Heart left ventricle (tissue), 16 donors: ENCODE measurements around the gene C2CD5. TPM values are rescaled to one million over a fixed set of nuclear protein-coding genes. Genes with fewer than 3 reads are reported as not detected.

ENCODE experiments used
- ATAC-seq, 4 donors: fragments of 200-7000 bp; cut with Tn5 transposase; one replicate each; pipeline ENCODE4 v1.9.1; 2020 to 2022; ENCODE audit warnings: moderate library complexity in 4 of 4, mild to moderate bottlenecking in 3 of 4, moderate number of reproducible peaks in 1 of 4
- DNase-seq, 5 donors: peaks; one replicate each; pipeline ENCODE4 v3.0.0-alpha.2; 2020
- H3K27ac ChIP-seq, 12 donors: fragments of 200-600 bp; sonication (generic) in 4 of 12; one replicate each; pipeline versions ENCODE4 v1.5.0 to v1.8.0; 2016 to 2022; ENCODE audit warnings: mild to moderate bottlenecking in 2 of 12
- H3K27me3 ChIP-seq, 9 donors: fragments of 200-600 bp; sonication (generic) in 2 of 9; one replicate each; pipeline versions ENCODE4 v1.5.1 to v1.8.0; 2016 to 2022; ENCODE audit warnings: mild to moderate bottlenecking in 3 of 9
- H3K36me3 ChIP-seq, 9 donors: fragments of 200-600 bp; sonication (generic) in 2 of 9; one replicate each; pipeline versions ENCODE4 v1.5.0 to v1.8.0; 2018 to 2022; ENCODE audit warnings: mild to moderate bottlenecking in 2 of 9
- H3K4me1 ChIP-seq, 12 donors: fragments of 200-600 bp; sonication (generic) in 4 of 12; one replicate each; pipeline versions ENCODE4 v1.5.0 to v1.8.0; 2016 to 2022; ENCODE audit warnings: mild to moderate bottlenecking in 3 of 12
- H3K4me3 ChIP-seq, 12 donors: fragments of 200-600 bp; sonication (generic) in 4 of 12; one replicate each; pipeline versions ENCODE4 v1.5.0 to v1.8.0; 2017 to 2022; ENCODE audit warnings: mild to moderate bottlenecking in 9 of 12, moderate library complexity in 4 of 12
- H3K9me3 ChIP-seq, 12 donors: fragments of 200-600 bp; sonication (generic) in 4 of 12; one replicate each; pipeline versions ENCODE4 v1.5.0 to v1.8.0; 2016 to 2022; ENCODE audit warnings: mild to moderate bottlenecking in 1 of 12
- POLR2A ChIP-seq, 2 donors: fragments of 450-650 bp; IDR thresholded peaks; one replicate each; pipeline ENCODE4 v1.6.1; 2017; ENCODE audit warnings: antibody characterized with exemption in 2 of 2, mild to moderate bottlenecking in 2 of 2, moderate library complexity in 2 of 2
- WGBS, 4 donors: extraction: QIAGEN DNeasy Blood & Tissue Kit in 2 of 4; methylation state at CpG; one replicate each; pipeline versions ENCODE4 v1.1.5 to v1.1.7; 2013 to 2018; 5-methylcytosine and 5-hydroxymethylcytosine counted together
- intact Hi-C, 10 donors: fragments of 100-400 bp; cut with DNase I; formaldehyde crosslinking; loops; one replicate each; pipeline versions ENCODE4 v1.11.1 to v1.14.2; 2022
- polyA plus RNA-seq, 2 donors: library from polyadenylated mRNA; stranded (reverse); fragments of 200-250 nt; gene quantifications; one replicate each; pipeline ENCODE4 v1.2.3, GENCODE V29; 2013
- total RNA-seq, 9 donors: library from RNA; depleted of rRNA in 2 of 9; stranded (reverse); fragments of >200 nt in 2 of 9; fragmentation: NEBNext Ultra II Directional in 3 of 9; extraction: Animal tissue kit (Norgen Biotek cat#: 25700) in 3 of 9; gene quantifications; one replicate each; pipeline versions ENCODE4 v1.1.0 to v1.2.4, GENCODE V29; 2016 to 2023
- TF ChIP-seq, protein P1 (sequence below), 12 donors: fragments of 200-600 bp; sonication (generic) in 4 of 12; IDR thresholded peaks; one replicate each; pipeline versions ENCODE4 v1.5.0 to v1.8.0; 2018 to 2022; ENCODE audit warnings: antibody characterized with exemption in 12 of 12, mild to moderate bottlenecking in 5 of 12
- donor health status: ischemic (EF 13 %, LVEDD 7.1; RV severe dilation, severe dysfunction).
- donor health status: healthy with polysubstance abuse.
- donor health status: DM: no; HTN: yes; CAD: no.
- donor health status: DM: no; HTN: no; CAD: no.
- donor health status: ischemic (EF 25% LVEDD 6.9; RV normal size, moderate dysfunction).
- donor health status: ischemic (EF 25% LVEDD 5.7; RV mildly dilated, moderate dysfunction).
- donor health status: healthy.
- donor health status: DM: yes; HTN: yes; CAD: no.
- donor health status: ischemic (EF 35%, LVEDD 5.7; RV mildly dilated, moderate dysfunction).
- donor health status: nonischemic (EF 11% LVEDD 7.7; RV severe dilation, severe dysfunction).
- donor health status: DM: yes; HTN: yes; CAD: no.
- donor health status: PGD.
- donor health status: ischemic (EF 29% LVEDD 5.4; RV normal size, mild dysfunction).
- donor health status: nonischemic (EF 23%, LVEDD 6.1; RV moderate dilation, normal function).

The C2CD5 gene
- total and polyA plus RNA-seq, 11 donors: 6.6 to 28.0 (median 17.3) TPM

DNA sequence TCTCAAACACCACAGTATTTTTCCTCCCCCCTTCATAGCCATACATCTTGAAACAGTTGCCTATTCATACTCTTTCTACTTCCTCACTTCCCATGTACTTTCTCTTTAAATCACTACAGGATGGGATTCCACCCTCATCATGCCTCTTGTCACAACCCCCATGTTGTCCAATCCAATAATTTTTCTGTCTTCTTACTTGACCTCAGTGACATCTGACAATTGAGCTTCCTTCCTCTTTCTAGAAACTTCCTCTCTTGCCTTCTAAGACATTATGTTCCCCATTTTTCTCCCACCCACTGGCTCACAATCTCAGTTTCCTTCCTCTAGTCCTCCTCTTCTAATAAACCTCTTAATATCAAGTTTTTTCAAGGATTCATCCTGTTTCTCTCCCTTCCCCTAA lies 5.3 kb downstream of the C2CD5 start:
- Histone ChIP-seq H3K27ac (peak overlapping the region in 6 of 12 donors; percentile 8 to 86 (median 26)), H3K4me1 (peaks cover 0 to 91% (median 31%) of the 10 kb centered on the region in 12 donors), H3K36me3 (peaks cover 0 to 16% (median 6%) of the 10 kb centered on the region in 9 donors), H3K4me3 (peak overlapping the region in 1 of 12 donors; percentile 21), H3K9me3 (no peaks in the 10 kb centered on the region), H3K27me3 (no peaks in the 10 kb centered on the region)
- TF ChIP-seq, protein P1, sequence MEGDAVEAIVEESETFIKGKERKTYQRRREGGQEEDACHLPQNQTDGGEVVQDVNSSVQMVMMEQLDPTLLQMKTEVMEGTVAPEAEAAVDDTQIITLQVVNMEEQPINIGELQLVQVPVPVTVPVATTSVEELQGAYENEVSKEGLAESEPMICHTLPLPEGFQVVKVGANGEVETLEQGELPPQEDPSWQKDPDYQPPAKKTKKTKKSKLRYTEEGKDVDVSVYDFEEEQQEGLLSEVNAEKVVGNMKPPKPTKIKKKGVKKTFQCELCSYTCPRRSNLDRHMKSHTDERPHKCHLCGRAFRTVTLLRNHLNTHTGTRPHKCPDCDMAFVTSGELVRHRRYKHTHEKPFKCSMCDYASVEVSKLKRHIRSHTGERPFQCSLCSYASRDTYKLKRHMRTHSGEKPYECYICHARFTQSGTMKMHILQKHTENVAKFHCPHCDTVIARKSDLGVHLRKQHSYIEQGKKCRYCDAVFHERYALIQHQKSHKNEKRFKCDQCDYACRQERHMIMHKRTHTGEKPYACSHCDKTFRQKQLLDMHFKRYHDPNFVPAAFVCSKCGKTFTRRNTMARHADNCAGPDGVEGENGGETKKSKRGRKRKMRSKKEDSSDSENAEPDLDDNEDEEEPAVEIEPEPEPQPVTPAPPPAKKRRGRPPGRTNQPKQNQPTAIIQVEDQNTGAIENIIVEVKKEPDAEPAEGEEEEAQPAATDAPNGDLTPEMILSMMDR (IDR thresholded peaks at IDR 0.05): no peak
- TF ChIP-seq POLR2A (IDR thresholded peaks at IDR 0.05): no peak
- ATAC-seq (peak in 3 of 4 donors; percentile 7 to 58 (median 31)), DNase-seq (no peak)
- intact Hi-C loops: no loop called here

- TF ChIP-seq POLR2A (IDR thresholded peaks at IDR 0.05): no peak
- TF ChIP-seq, protein P1 (IDR thresholded peaks at IDR 0.05): no peak
- DNase-seq: no peak
- Histone ChIP-seq H3K4me3 (peak overlapping the region in 1 of 12 donors; percentile 21), H3K9me3 (no peaks in the 10 kb centered on the region), H3K27me3 (no peaks in the 10 kb centered on the region), H3K27ac (peak overlapping the region in 2 of 12 donors; percentile 43 to 86), H3K4me1 (peaks cover 0 to 90% (median 28%) of the 10 kb centered on the region in 12 donors), H3K36me3 (peaks cover 0 to 24% (median 14%) of the 10 kb centered on the region in 9 donors)
- intact Hi-C loops: no loop called here
- no peak for ATAC-seq
- WGBS, 4 donors: 87 to 95% (median 92%) methylated on average over 4 of the region's 4 CpGs
Observed at GRCh38 chr12:22538311-22538710, 6.0 kb downstream of the C2CD5 start.

DNA sequence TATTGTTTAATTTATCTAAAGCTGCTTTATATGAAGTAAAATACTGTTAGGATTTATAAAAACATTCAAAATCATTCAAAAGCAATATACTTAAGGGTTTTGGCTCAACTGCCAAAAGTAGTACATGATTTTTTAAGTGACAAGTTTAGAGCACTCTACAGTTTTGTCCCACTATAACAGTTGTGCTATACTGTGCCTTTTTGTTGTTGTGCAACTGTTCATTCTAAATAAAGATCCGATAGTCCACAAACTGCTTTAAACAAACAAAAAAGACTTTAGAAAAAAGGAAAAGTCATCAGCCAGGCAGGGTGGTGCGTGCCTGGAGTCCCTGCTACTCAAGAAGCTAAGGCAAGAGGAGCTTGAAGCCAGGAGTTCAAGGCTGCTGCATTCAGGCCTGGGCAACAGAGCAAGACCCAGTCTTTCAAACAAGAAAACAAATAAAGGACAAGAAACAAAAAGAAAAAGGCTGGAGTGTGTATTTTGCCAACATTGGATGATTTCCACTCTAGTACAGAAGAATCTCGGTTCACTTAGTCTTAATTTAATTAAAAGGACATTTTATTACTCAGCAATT lies 7.3 kb downstream of the C2CD5 start:
- DNase-seq (no peak), ATAC-seq (no peak)
- intact Hi-C loops: no loop called here
- Histone ChIP-seq H3K27ac (peak overlapping the region in 1 of 12 donors; percentile 86), H3K27me3 (no peaks in the 10 kb centered on the region), H3K4me1 (peaks cover 0 to 78% (median 17%) of the 10 kb centered on the region in 12 donors), H3K36me3 (peaks cover 0 to 36% (median 26%) of the 10 kb centered on the region in 9 donors), H3K9me3 (no peaks in the 10 kb centered on the region), H3K4me3 (no peak overlapping the region)
- WGBS, 4 donors: 79 to 90% (median 82%) methylated on average over 3 of the region's 3 CpGs
- no peak for TF ChIP-seq POLR2A (IDR thresholded peaks at IDR 0.05)
- TF ChIP-seq, protein P1 (IDR thresholded peaks at IDR 0.05): no peak

GRCh38 chr12:22536346-22536945 lies 7.9 kb downstream of the C2CD5 start:
- TF ChIP-seq, protein P1 (IDR thresholded peaks at IDR 0.05): no peak
- no peak for TF ChIP-seq POLR2A (IDR thresholded peaks at IDR 0.05)
- intact Hi-C loops: no loop called here
- H3K4me1 ChIP-seq: peaks cover 0 to 72% (median 14%) of the 10 kb centered on the region in 12 donors
- H3K4me3 ChIP-seq: no peak overlapping the region
- H3K27ac ChIP-seq: peak overlapping the region in 1 of 12 donors; percentile 86
- H3K27me3 ChIP-seq: no peaks in the 10 kb centered on the region
- ATAC-seq (no peak), DNase-seq (no peak)
- H3K36me3 ChIP-seq: peaks cover 0 to 41% (median 30%) of the 10 kb centered on the region in 9 donors
- peaks cover 0 to 2% (median 0%) of the 10 kb centered on the region in 12 donors for H3K9me3 ChIP-seq
- 63 to 71% (median 71%) methylated on average over 2 of the region's 2 CpGs for WGBS, 4 donors
